Natural killer cell (primary cell): ENCODE data around the gene KRTAP9-1. TPM values are rescaled to one million over a fixed set of nuclear protein-coding genes. Genes with fewer than 3 reads are reported as not detected.
"Not testable (repeated sequence)": the region's sequence is repeated elsewhere in the genome, so short reads cannot be mapped to it uniquely, and the experiment has no call there.

Experiments used
- ATAC-seq, 3 donors: fragments of 150-1000 bp in 2 of 3; fragments of 200-7000 bp in 1 of 3; cut with Tn5 transposase; 1 replicate in 1 of 3; 2 replicates in 2 of 3; pipeline ENCODE4 v1.10.0; 2021; ENCODE audit warnings: mild to moderate bottlenecking in 2 of 3, moderate library complexity in 2 of 3
- DNase-seq, 2 donors: peaks; one replicate each; pipeline versions ENCODE4 v3.0.0 to v3.0.0-alpha.2; 2013 to 2021; ENCODE audit warnings: mixed read lengths in 1 of 2
- H3K27ac ChIP-seq: one replicate; pipeline ENCODE4 v1.5.1; 2013; ENCODE audit warnings: mild to moderate bottlenecking, low read length
- H3K27me3 ChIP-seq: one replicate; pipeline ENCODE4 v1.6.1; 2013; ENCODE audit warnings: low read length; ENCODE audit not compliant: control insufficient read depth, insufficient read depth
- H3K36me3 ChIP-seq: one replicate; pipeline ENCODE4 v1.6.1; 2013; ENCODE audit warnings: low read length; ENCODE audit not compliant: control insufficient read depth, insufficient read depth
- H3K4me1 ChIP-seq: one replicate; pipeline ENCODE4 v1.6.1; 2013; ENCODE audit warnings: low read length; ENCODE audit not compliant: control insufficient read depth, insufficient read depth
- H3K4me3 ChIP-seq: one replicate; pipeline ENCODE4 v1.5.1; 2013; ENCODE audit warnings: low read length
- H3K9me3 ChIP-seq: one replicate; pipeline ENCODE4 v1.6.1; 2013; ENCODE audit warnings: low read length; ENCODE audit not compliant: control insufficient read depth, insufficient read depth
- H3K27ac Mint-ChIP-seq, 2 donors: one replicate each; pipeline ENCODE4 v1.8.0; 2022; ENCODE audit warnings: mild to moderate bottlenecking in 2 of 2, mixed read lengths in 2 of 2, moderate library complexity in 1 of 2
- H3K27me3 Mint-ChIP-seq, 2 donors: one replicate each; pipeline ENCODE4 v1.8.0; 2022; ENCODE audit warnings: low read depth in 2 of 2, mixed read lengths in 2 of 2
- H3K36me3 Mint-ChIP-seq: one replicate; pipeline ENCODE4 v1.8.0; 2022; ENCODE audit warnings: mixed read lengths
- H3K4me1 Mint-ChIP-seq, 2 donors: one replicate each; pipeline ENCODE4 v1.8.0; 2022; ENCODE audit warnings: mixed read lengths in 2 of 2
- H3K4me3 Mint-ChIP-seq: one replicate; pipeline ENCODE4 v1.8.0; 2022; ENCODE audit warnings: mild to moderate bottlenecking, moderate library complexity, mixed read lengths
- H3K9me3 Mint-ChIP-seq, 2 donors: one replicate each; pipeline ENCODE4 v1.8.0; 2022; ENCODE audit warnings: mixed read lengths in 2 of 2
- WGBS: methylation state at CpG from one replicate; pipeline ENCODE4 v1.1.7; 2013; ENCODE audit warnings: missing lambda C conversion rate; ENCODE audit not compliant: insufficient coverage; 5-methylcytosine and 5-hydroxymethylcytosine counted together
- intact Hi-C: fragments of 100-400 bp; cut with micrococcal nuclease; formaldehyde crosslinking; loops from one replicate; pipeline ENCODE4 v1.14.2; 2022
- total RNA-seq, 4 donors: library from RNA; stranded (reverse); fragments of 120-200 nt in 1 of 4; gene quantifications; one replicate each; pipeline versions ENCODE4 v1.2.3 to v1.2.4, GENCODE V29; 2013 to 2022
- TF ChIP-seq, protein P1 (sequence below): fragments of 200-600 bp; IDR thresholded peaks from one replicate; pipeline ENCODE4 v1.8.0; 2022; ENCODE audit warnings: antibody characterized with exemption

Gene KRTAP9-1
- total RNA-seq, 3 donors from 2014 or later (not counting 1 experiment from before 2014, with no cell fraction given) = not detected

- Histone ChIP-seq H3K4me3 (no peak overlapping the region), H3K36me3 (no peaks in the 10 kb centered on the region), H3K27ac (no peak overlapping the region), H3K9me3 (no peaks in the 10 kb centered on the region), H3K27me3 (no peaks in the 10 kb centered on the region), H3K4me1 (no peaks in the 10 kb centered on the region)
- TF ChIP-seq, protein P1, sequence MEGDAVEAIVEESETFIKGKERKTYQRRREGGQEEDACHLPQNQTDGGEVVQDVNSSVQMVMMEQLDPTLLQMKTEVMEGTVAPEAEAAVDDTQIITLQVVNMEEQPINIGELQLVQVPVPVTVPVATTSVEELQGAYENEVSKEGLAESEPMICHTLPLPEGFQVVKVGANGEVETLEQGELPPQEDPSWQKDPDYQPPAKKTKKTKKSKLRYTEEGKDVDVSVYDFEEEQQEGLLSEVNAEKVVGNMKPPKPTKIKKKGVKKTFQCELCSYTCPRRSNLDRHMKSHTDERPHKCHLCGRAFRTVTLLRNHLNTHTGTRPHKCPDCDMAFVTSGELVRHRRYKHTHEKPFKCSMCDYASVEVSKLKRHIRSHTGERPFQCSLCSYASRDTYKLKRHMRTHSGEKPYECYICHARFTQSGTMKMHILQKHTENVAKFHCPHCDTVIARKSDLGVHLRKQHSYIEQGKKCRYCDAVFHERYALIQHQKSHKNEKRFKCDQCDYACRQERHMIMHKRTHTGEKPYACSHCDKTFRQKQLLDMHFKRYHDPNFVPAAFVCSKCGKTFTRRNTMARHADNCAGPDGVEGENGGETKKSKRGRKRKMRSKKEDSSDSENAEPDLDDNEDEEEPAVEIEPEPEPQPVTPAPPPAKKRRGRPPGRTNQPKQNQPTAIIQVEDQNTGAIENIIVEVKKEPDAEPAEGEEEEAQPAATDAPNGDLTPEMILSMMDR = no peak
- H3K9me3 Mint-ChIP-seq = peaks cover 2 to 4% of the 10 kb centered on the region in 2 donors
- H3K4me1 Mint-ChIP-seq = no peaks in the 10 kb centered on the region
- no peaks in the 10 kb centered on the region for H3K36me3 Mint-ChIP-seq
- intact Hi-C loops = no loop called here
- DNase-seq (no peak), ATAC-seq (no peak)
- H3K27me3 Mint-ChIP-seq = peaks cover 14 to 23% of the 10 kb centered on the region in 2 donors
- WGBS = 83% methylated on average over 2 of the region's 2 CpGs
- H3K27ac Mint-ChIP-seq = no peak overlapping the region
- H3K4me3 Mint-ChIP-seq = no peak overlapping the region
Measured at GRCh38 chr17:41145261-41145660, 44.4 kb upstream of the KRTAP9-1 start.

GRCh38 chr17:41147531-41148204 lies 42.0 kb upstream of the KRTAP9-1 start:
- DNase-seq = no peak
- no peaks in the 10 kb centered on the region for H3K36me3 Mint-ChIP-seq
- no peaks in the 10 kb centered on the region for H3K36me3 ChIP-seq
- no peak overlapping the region for H3K4me3 ChIP-seq
- H3K9me3 ChIP-seq = no peaks in the 10 kb centered on the region
- no peak overlapping the region for H3K27ac Mint-ChIP-seq
- no peak overlapping the region for H3K27ac ChIP-seq
- H3K4me1 ChIP-seq = no peaks in the 10 kb centered on the region
- H3K4me3 Mint-ChIP-seq = no peak overlapping the region
- TF ChIP-seq, protein P1 = no peak
- H3K4me1 Mint-ChIP-seq = no peaks in the 10 kb centered on the region
- peaks cover 2 to 4% of the 10 kb centered on the region in 2 donors for H3K9me3 Mint-ChIP-seq
- peaks cover 11 to 17% of the 10 kb centered on the region in 2 donors for H3K27me3 Mint-ChIP-seq
- WGBS = 100% methylated on average over 2 of the region's 2 CpGs
- ATAC-seq = no peak
- H3K27me3 ChIP-seq = no peaks in the 10 kb centered on the region
- intact Hi-C loops = no loop called here

DNA sequence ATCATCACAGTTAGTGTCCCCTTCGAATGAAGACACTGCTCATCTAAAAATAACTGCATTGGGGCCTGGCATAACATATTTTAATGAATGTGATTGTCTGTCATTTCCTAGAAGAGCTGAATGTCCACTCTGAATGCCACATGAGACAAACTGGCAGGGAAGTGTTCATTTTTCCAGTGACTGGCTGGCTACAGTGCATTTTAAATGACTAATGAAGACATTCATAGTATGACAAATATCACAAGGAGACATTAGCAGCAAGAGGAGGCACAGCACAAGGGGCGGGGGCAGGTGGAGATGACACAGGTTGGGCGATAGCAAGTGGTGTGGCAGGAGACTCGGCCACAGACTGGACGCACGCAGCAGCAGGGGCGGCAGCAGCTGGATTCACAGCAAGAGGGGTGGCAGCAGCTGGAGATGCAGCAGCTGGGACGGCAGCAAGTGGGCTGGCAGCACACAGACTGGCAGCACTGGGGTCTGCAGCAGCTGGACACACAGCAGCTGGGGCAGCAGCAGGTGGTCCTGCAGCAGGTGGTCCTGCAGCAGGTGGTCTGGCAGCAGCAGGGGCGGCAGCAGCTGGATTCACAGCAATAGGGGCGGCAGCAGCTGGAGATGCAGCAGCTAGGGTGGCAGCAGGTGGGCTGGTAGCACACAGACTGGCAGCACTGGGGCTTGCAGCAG lies 40.6 kb upstream of the KRTAP9-1 start:
- H3K9me3 ChIP-seq, H3K27ac Mint-ChIP-seq, H3K36me3 Mint-ChIP-seq, H3K9me3 Mint-ChIP-seq, H3K4me1 ChIP-seq, H3K27ac ChIP-seq, H3K36me3 ChIP-seq, ATAC-seq, intact Hi-C loops, H3K27me3 ChIP-seq, DNase-seq, H3K4me3 ChIP-seq, H3K4me3 Mint-ChIP-seq, H3K4me1 Mint-ChIP-seq: not testable (repeated sequence)
- peaks cover 17 to 27% of the 10 kb centered on the region in 2 donors for H3K27me3 Mint-ChIP-seq
- 85% methylated on average over 10 of the region's 10 CpGs for WGBS

DNA sequence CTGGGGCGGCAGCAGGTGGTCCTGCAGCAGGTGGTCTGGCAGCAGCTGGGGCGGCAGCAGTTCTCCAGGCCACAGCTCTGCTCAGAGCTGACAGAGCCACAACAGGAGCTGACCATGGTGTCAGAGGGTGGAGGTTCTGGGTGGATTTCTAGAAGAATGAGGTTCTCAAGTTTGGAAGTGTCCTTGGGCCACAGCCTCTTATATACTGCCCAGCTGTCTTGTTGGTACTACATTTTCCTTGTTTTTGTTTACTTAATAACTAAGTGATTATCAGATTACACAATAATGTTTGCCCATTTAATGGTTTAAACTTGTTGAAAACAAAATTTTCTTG lies 40.1 kb upstream of the KRTAP9-1 start, which contains the start of gene KRTAP4-5:
Gene KRTAP4-5, minus strand, starts transcription at position 174 of the 334 bp plus-strand sequence. Its CDS starts 58 bp downstream, at position 116.
- Histone ChIP-seq H3K27me3 (no peaks in the 10 kb centered on the region), H3K27ac (no peak within 1 kb of the TSS), H3K36me3 (no peaks in the 10 kb centered on the region), H3K4me3 (no peak within 1 kb of the TSS), H3K9me3 (no peaks in the 10 kb centered on the region), H3K4me1 (no peaks in the 10 kb centered on the region)
- Mint-ChIP-seq H3K9me3 (no peaks in the 10 kb centered on the region), H3K4me1 (no peaks in the 10 kb centered on the region), H3K4me3 (no peak within 1 kb of the TSS), H3K27ac (no peak within 1 kb of the TSS), H3K36me3 (no peaks in the 10 kb centered on the region), H3K27me3 (peaks cover 20 to 27% of the 10 kb centered on the region in 2 donors)
- TF ChIP-seq, protein P1 = no peak
- DNase-seq = no peak
- 69% methylated on average over 2 of the region's 2 CpGs for WGBS
- no peak for ATAC-seq
- intact Hi-C loops = no loop called here
